Measurements from ENCODE around the gene KCNIP3.
A peak's percentile ranks its signal among the peaks of the same experiment; 100 is the strongest.
"Not testable (repeated sequence)": the region's sequence is repeated elsewhere in the genome, so short reads cannot be mapped to it uniquely, and the experiment has no call there.

KCNIP3 gene

GRCh38 chr2:95385570-95385984 lies 88.4 kb downstream of the KCNIP3 start:
- peak; percentile 29 for DNase-seq

- no peak for DNase-seq
Observed at GRCh38 chr2:95386031-95386430, 88.9 kb downstream of the KCNIP3 start.

- DNase-seq = no peak
Observed at GRCh38 chr2:95387358-95387757, 90.2 kb downstream of the KCNIP3 start.

- DNase-seq = no peak
Observed at GRCh38 chr2:95388091-95388692, 91.0 kb downstream of the KCNIP3 start.

GRCh38 chr2:95388856-95389244 lies 91.7 kb downstream of the KCNIP3 start:
- no peak for DNase-seq

GRCh38 chr2:95389245-95390119 lies 92.3 kb downstream of the KCNIP3 start:
- DNase-seq = peak; percentile 52

DNA sequence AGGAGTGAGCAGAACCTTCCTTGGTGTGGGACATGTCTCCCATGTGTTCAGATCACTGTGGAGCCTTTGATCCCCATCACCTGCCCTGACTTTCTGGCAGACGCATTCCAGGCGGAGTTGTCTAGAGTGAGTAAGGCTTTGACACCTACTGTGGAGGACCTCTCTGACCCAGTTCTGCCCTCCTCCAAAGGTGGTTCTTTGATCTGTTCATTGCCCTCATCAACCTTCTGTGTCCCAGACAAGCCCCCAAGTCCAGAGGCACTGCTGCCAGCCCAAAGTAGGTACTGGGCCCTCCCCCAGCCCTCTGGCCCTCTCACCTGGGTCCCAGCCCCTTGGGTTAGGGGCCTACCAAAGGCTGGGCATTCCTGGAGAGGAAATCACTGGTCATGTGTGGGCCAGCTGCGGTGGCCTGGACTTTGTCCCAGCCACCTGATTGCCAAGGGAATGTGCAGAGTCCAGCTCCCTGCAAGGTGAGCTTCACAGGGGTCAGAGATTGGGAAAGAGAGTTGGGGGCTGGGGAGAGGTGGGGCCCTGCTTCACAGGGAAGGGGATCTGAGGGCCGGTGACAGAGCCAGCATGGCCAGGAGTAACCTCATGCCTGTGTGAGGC lies 93.2 kb downstream of the KCNIP3 start:
- no peak for DNase-seq

DNA sequence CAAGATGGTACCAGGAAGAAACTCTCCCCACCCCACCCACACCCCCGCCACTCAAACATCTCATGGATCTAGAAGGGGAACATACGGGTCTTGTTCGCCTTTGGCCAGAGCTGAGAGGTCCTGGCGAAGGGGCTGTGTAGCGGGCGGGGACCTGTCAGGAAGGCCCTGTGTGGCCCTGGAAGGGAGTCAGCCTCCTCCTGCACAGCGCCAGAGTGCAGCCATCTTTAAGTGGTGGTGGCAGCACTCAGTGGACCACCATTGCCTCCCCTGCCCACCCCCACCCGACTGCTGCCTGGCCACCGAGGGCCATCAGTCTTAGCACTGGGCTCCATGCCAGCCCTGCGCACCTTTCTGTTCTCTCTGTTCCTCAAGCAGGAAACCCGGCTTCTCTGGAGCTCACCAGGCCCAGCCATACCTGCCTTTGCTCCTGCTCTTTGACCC lies 93.8 kb downstream of the KCNIP3 start:
- no peak for DNase-seq

DNA sequence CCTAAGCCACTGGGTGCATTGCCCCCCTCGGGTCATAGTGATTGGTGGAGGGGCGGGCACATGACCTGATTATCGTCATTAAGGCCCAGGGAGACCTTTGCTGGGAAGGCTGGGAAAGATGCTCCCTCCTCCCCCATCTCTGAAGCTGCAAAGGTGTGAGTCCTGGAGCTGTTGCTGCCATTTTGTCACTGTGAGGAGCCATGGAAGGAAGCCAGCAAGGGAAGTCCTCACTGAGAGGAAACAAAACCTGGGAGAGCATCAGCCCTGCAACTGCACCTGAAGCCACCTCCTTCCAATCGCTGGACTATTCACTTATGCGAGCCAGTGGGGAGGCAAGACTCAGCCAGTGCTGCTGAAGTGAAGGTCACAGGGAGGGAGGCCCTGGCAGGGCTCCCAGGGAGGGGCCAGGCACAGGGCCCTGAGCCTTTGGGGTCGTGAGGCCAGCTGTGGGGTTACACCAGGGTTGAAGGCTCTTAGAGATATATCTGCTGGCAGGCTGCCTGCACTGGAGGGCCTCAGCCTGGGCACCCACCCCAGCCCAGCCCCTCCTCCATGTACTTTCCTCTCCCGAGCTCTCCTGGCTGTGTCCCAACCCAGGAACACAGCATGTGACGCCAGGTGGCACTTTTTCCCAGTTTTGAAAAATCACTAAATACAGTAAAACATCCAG lies 94.6 kb downstream of the KCNIP3 start:
- DNase-seq = no peak

DNA sequence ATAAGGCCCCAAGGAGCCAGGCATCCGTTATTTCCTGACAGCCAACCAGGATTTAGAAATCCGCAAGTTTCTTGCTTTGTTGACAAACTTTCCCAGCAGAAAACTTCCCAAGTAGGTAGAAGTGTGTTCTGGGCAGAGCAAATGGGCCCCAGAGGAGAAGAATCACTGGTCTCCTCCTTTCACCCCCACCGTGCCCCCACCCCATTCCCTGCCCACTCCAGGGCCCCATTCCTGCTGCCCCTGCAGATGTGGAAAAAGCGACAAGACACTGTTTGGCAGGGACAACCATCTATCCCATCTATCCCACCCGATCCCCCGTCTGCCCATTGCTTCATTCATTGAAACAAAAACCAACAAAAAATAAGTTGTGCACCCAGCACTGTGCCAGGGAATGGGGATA lies 95.2 kb downstream of the KCNIP3 start:
- DNase-seq = no peak

- DNase-seq = no peak
Observed at GRCh38 chr2:95392730-95393455, 95.7 kb downstream of the KCNIP3 start.

DNA sequence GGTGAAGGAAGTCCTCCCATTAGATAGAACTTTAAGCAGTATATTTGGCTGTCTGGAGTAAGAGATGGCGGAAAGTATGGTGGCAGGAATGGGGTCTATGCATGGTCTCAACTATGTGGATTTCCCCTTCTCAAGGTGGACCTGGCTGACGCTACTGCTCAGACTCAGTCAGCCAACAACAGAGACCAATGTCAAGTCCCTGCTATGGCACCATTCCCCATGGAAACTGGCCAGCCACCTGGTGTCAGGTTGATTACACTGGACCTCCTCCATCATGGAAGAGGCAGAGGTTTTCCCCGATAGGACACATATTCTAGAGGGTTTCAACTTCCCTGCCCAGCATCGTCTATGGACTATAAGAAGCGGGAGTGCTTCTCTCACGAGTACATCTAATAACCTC lies 96.8 kb downstream of the KCNIP3 start:
- DNase-seq = no peak

- DNase-seq = no peak
Observed at GRCh38 chr2:95399061-95399460, 101.9 kb downstream of the KCNIP3 start.

GRCh38 chr2:95401480-95401879 lies 104.3 kb downstream of the KCNIP3 start:
- DNase-seq = peak; percentile 17

DNA sequence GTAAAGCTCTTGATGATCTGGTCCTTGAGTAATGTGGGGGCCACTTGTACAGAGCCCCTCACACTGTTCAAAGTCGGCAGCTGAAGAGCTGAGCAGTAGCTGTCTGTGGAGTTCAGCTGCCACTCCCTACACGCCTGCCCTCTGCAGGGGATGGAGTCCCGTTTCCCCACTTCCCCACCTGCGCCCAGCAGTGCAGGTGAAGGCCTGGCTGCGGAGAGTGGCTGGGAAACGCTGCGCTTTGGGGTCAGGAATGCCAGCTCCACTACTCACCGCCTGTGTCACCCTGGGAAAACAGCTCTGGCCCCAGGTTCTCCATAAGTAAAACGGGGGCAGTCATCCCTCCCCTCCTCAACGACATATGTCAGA lies 104.8 kb downstream of the KCNIP3 start:
- not testable (repeated sequence) for DNase-seq

DNA sequence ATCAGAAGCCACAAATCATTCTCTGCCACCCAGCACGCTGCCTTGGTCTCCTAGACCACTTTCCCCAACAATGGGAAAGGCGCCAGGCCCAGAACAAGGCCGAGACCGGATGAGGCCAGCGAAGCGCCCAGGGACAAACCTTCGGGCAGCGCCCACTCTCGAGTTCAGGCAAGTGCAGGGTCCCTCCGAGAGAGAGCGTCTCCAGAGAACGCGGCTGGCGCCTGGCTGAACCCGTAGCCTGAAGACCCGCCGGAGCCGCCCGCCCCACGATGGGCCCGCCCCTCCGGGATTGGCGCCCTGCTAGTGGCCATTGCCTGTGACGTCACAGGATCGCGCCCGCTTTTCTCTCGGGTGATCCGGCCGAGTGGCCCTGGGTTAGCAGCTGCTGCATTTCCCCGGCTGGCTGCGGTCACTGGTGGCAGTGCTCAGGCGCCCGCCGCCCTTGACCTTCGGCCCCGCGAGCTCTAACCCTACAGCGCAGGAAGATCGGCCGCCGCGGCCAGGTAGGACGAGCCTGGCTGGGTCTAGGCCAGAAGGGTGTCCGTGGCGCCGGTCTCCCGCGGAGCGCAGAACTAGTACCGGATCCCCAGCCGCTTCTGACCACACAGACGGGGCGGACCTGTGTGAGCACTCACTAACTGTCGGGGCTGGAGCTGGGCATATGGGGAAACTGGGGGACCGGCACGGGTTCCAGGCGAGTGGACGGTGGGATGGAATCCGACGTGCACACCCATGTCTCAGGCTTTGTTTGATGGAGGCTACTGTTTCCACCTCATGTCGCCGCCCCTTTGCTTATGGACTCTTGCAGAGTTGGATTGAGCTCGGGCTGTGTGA lies 105.4 kb downstream of the KCNIP3 start, which contains the start of gene FAHD2A:
TSS of gene FAHD2A (plus strand) at position 339 of the 834 bp plus-strand sequence. CDS start 2,851 bp downstream, outside the sequence.
- peak; percentile 95 for DNase-seq

DNA sequence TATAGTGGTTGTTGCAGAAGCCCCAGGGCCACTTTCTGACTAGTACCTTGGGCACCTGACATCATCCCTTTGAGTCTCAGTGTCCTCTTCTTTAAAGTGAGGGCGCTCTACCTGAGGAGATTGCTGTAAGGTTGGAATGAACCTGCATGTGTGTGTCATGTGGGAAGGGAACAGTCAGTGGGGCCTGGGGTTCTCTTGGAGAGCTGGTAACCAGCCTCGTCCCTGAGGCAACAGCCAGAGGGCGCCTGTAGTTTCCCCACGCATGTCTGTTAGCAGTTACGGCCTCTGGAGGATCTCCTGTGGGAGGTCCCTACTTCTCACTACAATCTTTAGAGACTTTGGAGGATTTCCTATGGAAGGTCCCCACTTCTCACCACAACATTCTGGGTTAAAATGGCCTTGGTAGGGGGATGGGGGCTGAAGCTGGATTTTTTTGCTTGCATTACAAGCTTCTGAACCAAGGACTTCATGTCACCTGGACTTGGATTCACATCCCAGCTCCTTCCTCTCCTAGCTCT lies 106.1 kb downstream of the KCNIP3 start:
- not testable (repeated sequence) for DNase-seq

- DNase-seq = not testable (repeated sequence)
Observed at GRCh38 chr2:95403824-95404223, 106.7 kb downstream of the KCNIP3 start.

GRCh38 chr2:95404676-95405075 lies 107.5 kb downstream of the KCNIP3 start:
- not testable (repeated sequence) for DNase-seq

GRCh38 chr2:95411239-95411638 lies 114.1 kb downstream of the KCNIP3 start:
- DNase-seq = not testable (repeated sequence)

All from right kidney (tissue), 1 donor.